ENCODE results near the gene SPINK14. TPM values are rescaled to one million over a fixed set of nuclear protein-coding genes. Genes with fewer than 3 reads are reported as not detected.

SPINK14 gene
- total and polyA plus RNA-seq, 4 donors, result not detected

GRCh38 chr5:148221508-148221907 lies 53.2 kb downstream of the SPINK14 start:
- H3K9me3 ChIP-seq (ENCODE audit: control insufficient read depth in 4 of 4, low read length in 3 of 4), result no peaks in the 10 kb centered on the region
- TF ChIP-seq SP1 (IDR thresholded peaks at IDR 0.05) (no peak), YY1 (IDR thresholded peaks at IDR 0.05) (no peak), TAF1 (conservative IDR thresholded peaks at IDR 0.05) (no peak), HNF4G (IDR thresholded peaks at IDR 0.05) (no peak), JUND (IDR thresholded peaks at IDR 0.05) (no peak)
- no peak overlapping the region for H3K4me3 ChIP-seq (ENCODE audit: low read depth in 1 of 3, low read length in 3 of 3)
- no peak overlapping the region for H3K9ac ChIP-seq (ENCODE audit: low read depth in 1 of 2, low read length in 2 of 2)
- no peaks in the 10 kb centered on the region for H3K4me1 ChIP-seq (ENCODE audit: control insufficient read depth in 4 of 4, insufficient read depth in 4 of 4, low read length in 3 of 4)
- no peaks in the 10 kb centered on the region for H3K36me3 ChIP-seq (ENCODE audit: control insufficient read depth in 4 of 4, insufficient read depth in 3 of 4, low read depth in 1 of 4, low read length in 3 of 4)
- H3K27me3 ChIP-seq (ENCODE audit: control insufficient read depth in 4 of 4, insufficient read depth in 4 of 4, low read length in 3 of 4), result no peaks in the 10 kb centered on the region
- WGBS, result 81% methylated on average over 6 of the region's 6 CpGs
- no peak overlapping the region for H3K27ac ChIP-seq (ENCODE audit: low read depth in 1 of 2, low read length in 2 of 2)
- no peak for DNase-seq (ENCODE audit: low spot score)

GRCh38 chr5:148224117-148224742 lies 55.9 kb downstream of the SPINK14 start:
- no peaks in the 10 kb centered on the region for H3K9me3 ChIP-seq (ENCODE audit: control insufficient read depth in 4 of 4, low read length in 3 of 4)
- no peak overlapping the region for H3K9ac ChIP-seq (ENCODE audit: low read depth in 1 of 2, low read length in 2 of 2)
- H3K4me1 ChIP-seq (ENCODE audit: control insufficient read depth in 4 of 4, insufficient read depth in 4 of 4, low read length in 3 of 4), result no peaks in the 10 kb centered on the region
- H3K36me3 ChIP-seq (ENCODE audit: control insufficient read depth in 4 of 4, insufficient read depth in 3 of 4, low read depth in 1 of 4, low read length in 3 of 4), result no peaks in the 10 kb centered on the region
- no peak for DNase-seq (ENCODE audit: low spot score)
- H3K27me3 ChIP-seq (ENCODE audit: control insufficient read depth in 4 of 4, insufficient read depth in 4 of 4, low read length in 3 of 4), result no peaks in the 10 kb centered on the region
- WGBS, result 80% methylated on average over 2 of the region's 2 CpGs
- no peak for TF ChIP-seq YY1 (IDR thresholded peaks at IDR 0.05)
- no peak for TF ChIP-seq JUND (IDR thresholded peaks at IDR 0.05)
- TF ChIP-seq HNF4G (IDR thresholded peaks at IDR 0.05), result no peak
- H3K27ac ChIP-seq (ENCODE audit: low read depth in 1 of 2, low read length in 2 of 2), result no peak overlapping the region
- no peak overlapping the region for H3K4me3 ChIP-seq (ENCODE audit: low read depth in 1 of 3, low read length in 3 of 3)

Small RNA genes lying within 50 kb of the gene (small RNA-seq; reads per million reads assigned to genes)
- not detected for gene HMGN1P16

Other genes with a start within 250 kb of the SPINK14 start
- under 1 TPM in 1 of 2 donors, not detected in 1; 0.42 TPM for gene SPINK5, start 104.6 kb upstream of the SPINK14 start, total RNA-seq
- gene SPINK5, start 104.6 kb upstream of the SPINK14 start, polyA plus RNA-seq, result under 1 TPM in 1 of 2 donors, not detected in 1; 0.10 TPM
- gene SPINK6, start 34.5 kb downstream of the SPINK14 start, total RNA-seq, result not detected
- not detected for gene SPINK6, start 34.5 kb downstream of the SPINK14 start, polyA plus RNA-seq
- gene MARCOL, start 70.0 kb downstream of the SPINK14 start, total RNA-seq, result not detected
- gene MARCOL, start 70.0 kb downstream of the SPINK14 start, polyA plus RNA-seq, result not detected
- gene SPINK13, start 100.2 kb downstream of the SPINK14 start, total RNA-seq, result not detected
- gene SPINK13, start 100.2 kb downstream of the SPINK14 start, polyA plus RNA-seq, result not detected
- gene SPINK7, start 143.9 kb downstream of the SPINK14 start, total RNA-seq, result not detected
- not detected for gene SPINK7, start 143.9 kb downstream of the SPINK14 start, polyA plus RNA-seq
- gene SPINK9, start 167.0 kb downstream of the SPINK14 start, total RNA-seq, result not detected
- gene SPINK9, start 167.0 kb downstream of the SPINK14 start, polyA plus RNA-seq, result not detected
- 10 to 100 TPM; 37.9 to 40.9 TPM for gene FBXO38, start 215.4 kb downstream of the SPINK14 start, total RNA-seq
- 10 to 100 TPM in 1 of 2 donors, 1 to 10 TPM in 1; 8.2 to 12.8 TPM for gene FBXO38, start 215.4 kb downstream of the SPINK14 start, polyA plus RNA-seq